Stimulated activated CD8-positive, alpha-beta memory T cell treated with anti-CD3 and anti-CD28 coated beads, Interleukin-7, amount 100 ng/mL, for 1 hour (primary cell): Measurements from ENCODE around the gene GANC.

ENCODE experiments used
- DNase-seq, 2 donors: peaks; one replicate each; pipeline ENCODE4 v3.0.0-alpha.2; 2020; ENCODE audit warnings: low read depth in 2 of 2

The GANC gene

DNA sequence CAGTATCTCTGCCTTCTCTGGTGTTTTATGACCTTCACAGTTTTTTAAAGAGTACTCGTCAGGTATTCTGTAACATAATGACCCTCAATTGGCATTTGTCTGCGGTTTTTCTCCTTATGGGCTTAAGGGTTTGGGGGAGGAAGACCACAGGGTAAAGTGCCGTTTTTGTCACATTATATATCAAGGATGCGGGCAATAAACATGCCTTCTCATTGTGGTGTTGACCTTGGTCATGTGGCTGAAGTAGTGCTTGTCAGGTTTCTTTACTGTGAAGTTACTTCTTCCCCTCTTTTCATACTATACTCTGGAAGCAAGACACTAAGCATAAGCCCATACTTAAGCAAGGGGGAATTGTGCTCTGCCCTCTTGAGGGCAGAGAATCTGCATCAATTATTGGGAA is 102.9 kb downstream of the GANC start:
- DNase-seq: no peak

DNA sequence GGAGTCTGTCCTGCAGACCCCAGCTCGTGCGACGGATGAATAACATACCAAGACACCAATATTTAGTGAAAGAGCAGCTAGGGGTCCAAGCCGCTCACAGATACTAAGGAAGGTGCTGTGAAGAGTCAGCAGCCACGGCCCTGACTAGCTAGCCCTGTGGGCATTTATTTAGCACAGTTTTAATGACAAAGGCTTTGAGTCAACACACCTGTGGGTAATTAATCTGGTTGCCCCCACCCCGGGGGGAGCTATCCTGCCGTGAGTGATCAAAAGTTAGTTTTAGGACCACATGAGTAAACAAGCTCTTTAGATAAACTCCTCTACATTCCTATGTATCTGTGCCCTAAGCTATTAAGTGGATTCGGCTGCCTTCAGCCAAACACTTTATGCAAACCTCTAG is 105.0 kb downstream of the GANC start:
- no peak for DNase-seq

DNA sequence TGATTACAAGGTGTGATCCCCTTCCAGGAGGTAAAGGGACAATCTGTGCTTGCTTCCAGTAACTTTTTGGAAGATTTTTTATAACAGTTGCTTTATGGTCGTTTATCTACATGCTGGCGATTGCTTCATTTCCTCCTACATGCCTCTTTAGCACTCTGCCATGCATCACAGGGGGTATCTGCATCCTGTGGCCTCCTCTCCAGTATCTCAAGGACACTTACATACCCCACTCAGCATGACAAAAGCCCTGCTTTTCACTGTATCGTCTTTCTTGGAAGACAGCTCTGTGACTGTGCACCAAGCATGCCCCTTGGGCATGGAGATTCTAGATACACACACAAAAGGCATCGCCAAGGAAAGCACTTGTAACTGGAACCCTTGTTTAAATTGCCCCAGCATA is 111.6 kb downstream of the GANC start:
- no peak for DNase-seq

DNA sequence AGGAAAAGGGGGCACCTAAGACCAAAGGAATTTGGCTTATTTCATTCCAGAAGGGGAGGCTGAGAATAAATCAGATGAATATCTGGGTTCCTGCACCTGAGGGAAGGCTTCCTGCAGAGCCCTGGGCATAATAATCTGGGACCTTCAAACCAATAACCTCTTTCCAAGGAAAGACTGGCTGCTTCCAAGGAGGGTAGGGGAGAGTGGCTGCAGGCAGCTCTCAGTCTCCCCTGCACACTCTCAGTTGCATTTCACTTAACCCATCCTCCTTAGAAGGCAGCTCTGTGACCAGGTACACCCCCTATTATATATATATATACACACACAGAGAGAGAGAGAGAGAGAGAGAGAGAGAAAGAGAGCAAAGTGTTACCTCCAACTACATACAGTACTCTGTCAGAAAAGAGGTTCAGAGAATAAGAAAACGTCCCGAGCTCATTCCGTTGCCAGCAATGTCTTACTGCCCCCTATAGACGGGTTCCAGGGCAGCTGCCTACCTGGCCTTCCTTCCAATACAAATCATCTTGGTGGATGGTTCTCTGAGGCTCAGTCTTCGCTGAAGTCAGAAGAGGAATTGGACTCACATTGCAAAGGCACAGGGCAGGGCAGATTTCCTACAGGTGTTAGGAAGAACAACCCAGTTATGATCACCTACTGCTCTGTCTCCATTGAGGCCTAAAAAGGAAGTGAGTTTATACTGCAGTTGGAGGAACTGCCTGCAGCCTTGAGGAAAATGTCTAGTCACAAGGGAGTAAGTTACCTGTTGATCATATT is 112.4 kb downstream of the GANC start:
- DNase-seq: no peak

DNA sequence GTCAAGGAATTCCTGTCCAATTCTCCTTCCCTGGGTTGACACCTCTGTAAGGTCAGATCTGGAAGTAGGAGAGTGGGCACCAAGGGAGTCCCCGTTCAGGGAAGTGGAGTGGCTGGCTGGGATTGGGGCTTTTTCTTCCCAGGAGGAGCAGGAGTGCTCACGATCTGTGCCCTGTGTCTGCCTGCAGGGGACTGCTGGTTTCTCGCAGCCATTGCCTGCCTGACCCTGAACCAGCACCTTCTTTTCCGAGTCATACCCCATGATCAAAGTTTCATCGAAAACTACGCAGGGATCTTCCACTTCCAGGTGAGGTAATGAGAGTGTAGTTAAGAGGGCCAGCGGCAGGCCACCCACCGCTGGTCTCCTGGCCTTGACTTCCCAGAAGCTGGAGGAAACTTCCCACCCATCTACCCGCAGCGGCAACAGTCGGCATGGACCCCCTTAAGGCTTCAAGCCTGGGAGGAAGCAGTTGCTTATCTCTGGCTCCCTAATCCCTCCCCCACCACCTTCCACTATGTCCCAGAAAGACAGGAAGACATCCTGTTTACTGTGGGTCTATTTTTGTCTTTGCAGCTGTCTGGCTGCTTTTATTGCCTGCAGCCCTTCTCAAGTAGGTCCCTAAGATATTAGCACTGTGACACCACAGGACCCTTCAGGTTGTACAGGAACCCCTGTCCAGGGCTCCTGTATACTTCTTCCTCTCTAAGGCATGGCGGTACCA is 113.1 kb downstream of the GANC start:
- DNase-seq: no peak

DNA sequence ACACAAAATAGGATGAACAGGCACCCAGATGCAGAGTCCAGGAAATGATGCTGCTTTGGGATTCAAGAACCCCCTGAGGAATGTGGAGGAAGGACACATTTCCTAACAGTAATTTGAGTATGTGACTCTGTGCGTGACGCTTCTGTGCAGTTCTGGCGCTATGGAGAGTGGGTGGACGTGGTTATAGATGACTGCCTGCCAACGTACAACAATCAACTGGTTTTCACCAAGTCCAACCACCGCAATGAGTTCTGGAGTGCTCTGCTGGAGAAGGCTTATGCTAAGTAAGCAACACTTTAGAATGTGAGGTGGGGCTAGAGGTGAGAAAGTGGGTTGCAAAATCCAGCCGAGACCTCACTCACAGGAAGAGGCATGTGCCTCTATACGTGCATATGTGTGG is 114.6 kb downstream of the GANC start:
- DNase-seq: no peak

DNA sequence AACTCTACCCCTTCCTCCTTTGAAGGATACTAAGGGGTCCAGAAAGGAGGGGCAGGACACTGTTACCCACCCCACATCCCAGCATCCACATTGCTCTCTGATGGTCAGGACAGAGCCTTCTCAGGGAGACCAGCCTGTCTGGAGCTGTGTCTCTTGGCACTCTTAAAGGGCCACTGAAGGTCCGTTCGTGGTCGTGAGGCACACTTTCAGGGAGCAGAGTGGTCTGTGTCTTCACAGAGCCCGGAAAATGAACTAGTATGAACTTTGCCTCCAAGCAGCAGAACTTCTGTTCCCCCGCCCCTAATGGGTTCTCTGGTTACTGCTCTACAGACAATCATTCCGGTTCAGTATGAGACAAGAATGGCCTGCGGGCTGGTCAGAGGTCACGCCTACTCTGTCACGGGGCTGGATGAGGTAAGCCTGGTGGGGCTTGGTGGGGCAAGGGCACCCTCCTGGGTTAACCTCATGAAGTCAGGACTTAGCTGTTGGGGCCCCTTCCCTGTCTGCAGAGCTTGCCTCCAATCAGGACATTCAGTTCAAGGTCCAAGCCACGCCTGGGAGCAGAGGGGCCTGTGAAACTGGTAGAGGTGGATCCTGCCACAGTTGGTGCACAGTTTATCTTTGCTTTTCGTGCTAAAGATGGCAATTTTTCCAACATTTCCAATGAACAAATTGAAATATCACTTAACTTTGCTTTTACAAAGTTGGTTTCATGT is 119.5 kb downstream of the GANC start:
- DNase-seq: no peak

DNA sequence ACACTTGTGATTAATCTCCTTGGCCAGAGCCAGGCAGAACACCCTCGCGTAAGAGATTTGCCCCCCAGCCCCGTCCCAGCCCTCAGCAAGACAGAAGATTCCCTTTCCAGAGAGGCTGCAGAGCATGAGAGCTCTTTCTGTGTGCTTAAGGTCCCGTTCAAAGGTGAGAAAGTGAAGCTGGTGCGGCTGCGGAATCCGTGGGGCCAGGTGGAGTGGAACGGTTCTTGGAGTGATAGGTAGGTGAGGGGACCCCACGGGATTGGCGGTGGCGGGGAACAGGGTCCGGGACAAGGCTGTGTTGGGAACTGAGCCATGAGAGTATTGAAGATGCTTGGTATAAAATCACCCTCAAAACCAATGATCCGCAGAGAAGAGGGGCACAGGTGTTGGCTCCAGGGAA is 121.1 kb downstream of the GANC start:
- no peak for DNase-seq

DNA sequence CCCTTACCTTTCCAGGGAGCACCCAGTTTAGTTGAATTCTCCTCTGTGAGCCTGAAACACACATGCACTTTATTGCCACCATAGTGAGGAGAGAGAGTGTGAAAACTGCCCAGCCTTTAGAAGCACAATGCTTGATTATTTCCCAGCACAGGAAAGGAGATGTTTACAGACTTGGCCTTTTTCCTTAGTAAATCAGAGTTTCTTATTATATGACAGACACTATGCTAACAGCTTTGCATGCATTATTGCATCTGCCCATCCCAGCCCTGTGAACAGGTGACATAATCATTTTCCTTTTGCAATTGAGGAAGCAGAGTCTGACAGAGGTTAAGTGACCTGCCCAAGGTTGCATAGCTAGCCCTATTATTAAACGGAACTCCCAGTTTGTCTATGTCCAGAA is 122.8 kb downstream of the GANC start:
- no peak for DNase-seq

DNA sequence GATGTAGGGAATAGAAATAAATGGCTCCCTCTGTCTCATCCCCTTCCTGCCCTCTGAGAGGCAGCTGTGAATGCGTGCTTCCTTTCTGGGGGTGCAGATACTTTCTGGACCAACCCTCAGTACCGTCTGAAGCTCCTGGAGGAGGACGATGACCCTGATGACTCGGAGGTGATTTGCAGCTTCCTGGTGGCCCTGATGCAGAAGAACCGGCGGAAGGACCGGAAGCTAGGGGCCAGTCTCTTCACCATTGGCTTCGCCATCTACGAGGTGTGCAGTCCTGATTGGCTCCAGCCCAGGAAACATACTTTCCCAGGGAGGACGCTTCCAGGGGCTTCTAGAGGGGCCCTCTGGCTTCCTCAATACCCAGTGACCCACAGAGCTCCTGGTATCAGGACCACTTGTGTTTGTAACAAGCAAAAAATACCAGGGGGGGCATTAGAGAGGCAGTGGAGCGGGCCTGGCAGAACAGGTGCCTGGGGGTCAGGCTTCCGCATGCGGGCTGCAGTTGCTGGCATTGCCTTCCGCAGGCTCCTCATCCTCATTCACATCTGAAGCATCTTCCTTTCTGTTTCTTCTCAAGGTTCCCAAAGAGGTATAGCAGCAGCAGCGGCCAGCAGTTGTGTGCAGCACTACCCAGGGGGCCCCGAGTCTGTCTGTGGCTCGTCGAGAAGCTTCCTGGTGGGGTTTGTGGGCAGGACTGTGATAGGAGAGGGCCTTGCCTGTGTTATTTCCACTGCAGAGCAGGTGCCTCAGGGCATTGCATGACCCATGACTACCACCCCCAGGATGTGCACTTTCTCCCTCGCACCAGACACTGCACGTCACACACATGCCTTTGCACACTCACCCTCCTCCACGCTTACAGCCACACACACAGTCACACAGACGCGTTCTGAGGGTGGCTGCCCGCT is 128.8 kb downstream of the GANC start:
- DNase-seq: peak in 1 of 2 donors; percentile 1

DNA sequence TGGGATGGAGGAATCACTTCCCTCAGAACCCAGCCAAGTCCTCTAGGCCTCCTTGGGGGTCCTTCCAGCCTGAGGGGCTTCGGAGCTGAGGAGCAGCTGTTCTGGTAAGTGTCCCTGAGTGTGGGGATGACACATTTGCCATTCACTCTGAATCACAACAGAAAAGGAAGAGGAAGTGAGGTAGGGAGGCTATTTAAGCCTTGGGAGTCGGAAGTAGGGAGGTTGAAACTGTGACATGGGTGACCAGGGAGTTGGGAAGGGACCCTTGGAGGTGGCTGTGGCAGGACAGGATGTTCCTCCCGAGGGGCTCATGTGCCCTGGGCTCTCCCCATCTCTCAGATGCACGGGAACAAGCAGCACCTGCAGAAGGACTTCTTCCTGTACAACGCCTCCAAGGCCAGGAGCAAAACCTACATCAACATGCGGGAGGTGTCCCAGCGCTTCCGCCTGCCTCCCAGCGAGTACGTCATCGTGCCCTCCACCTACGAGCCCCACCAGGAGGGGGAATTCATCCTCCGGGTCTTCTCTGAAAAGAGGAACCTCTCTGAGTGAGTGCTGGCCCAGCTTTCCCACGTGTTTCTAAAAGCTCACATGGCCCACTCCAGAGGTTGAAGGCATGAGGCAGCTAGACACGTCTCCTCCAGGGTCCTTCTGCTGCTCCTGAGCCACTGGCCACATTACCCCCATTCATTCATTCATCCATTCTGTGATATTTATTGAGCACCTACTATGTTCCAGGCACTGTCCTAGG is 129.6 kb downstream of the GANC start:
- DNase-seq: no peak

DNA sequence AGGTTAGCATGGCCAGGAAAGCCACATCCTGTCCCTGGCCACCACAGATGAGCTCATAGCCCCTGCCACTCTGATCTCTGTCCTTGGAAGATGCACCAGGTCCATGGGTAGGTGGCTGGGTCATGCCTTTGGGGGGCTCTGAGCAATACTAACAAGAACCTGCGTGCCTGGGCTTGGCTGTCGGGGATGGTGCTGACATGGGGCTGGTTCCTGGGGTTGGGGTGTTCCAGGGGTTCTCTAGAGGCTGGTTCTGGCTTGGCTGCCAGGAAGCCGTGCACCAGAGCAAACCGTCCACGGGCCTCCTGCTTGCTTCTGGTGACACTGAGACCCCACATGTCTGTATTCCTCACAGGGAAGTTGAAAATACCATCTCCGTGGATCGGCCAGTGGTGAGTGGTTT is 130.4 kb downstream of the GANC start:
- DNase-seq: no peak

DNA sequence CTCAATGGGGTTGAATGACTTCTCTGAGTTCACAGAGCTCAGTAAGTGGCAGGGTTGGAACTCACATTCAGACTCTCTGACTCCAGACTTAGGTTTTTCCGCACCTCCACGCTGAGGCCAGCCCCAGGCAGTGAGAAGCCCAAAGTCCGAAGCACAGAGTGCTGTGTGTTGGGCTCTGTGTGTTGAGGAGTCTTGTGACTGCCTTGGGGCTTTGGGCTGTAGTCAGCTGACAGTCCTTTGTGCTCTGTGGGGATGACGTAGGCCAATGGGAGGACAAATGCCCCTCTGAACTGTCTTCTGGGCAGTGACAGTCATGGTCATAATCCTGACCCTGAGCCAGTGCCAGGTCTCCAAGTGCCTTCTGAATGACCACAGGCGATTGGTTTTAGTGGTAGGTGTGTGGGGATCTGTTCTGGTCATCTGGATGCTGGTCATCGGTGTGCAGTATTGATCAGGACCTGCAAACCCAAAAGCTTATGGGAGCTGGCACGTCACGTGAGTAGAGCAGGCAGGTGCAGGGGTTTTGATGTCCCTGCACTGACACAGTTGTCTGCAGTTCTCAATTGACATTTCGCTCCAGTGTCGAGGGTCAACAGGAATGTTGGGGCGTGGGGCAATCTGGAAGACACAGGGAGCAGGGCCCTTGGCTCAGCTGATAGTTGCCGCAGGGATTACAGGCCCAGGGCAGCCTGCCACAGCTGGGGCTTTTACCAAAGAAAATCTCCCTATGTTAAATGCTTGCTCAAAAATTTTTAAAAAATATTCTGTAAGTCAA is 131.6 kb downstream of the GANC start:
- DNase-seq: no peak

DNA sequence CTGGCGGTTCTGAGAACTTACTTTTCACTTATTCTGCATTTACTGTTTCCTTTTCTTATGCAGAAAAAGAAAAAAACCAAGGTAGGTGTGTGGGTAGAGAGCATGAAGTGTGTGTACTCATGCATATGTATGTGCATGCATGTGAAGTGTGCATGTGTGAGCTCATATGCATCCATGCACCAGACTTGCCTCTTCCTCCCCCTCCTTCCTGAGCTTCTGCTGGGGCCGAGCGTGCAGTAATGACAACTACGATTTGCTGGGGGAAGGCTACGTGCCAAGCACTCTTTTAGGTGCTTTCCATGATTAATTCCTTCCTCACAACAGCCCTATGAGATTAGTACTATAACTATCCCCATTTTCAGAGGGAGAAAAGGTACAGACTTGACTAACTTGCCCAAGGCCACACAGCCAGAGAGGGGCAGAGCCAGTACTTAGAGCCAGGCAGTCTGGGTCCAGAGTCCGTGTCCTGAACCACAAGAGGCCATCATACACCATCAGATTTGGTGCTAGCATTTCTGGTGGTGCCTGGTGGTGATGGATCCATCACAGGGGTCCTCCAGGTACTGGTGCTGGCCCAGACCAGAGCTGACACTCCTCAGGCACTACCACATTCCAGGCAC is 133.0 kb downstream of the GANC start:
- no peak for DNase-seq
